Measurements from ENCODE around the gene CCDC60. TPM values are rescaled to one million over a fixed set of nuclear protein-coding genes. Genes with fewer than 3 reads are reported as not detected.

CCDC60 gene
- polyA plus RNA-seq, 3 donors, result not detected

DNA sequence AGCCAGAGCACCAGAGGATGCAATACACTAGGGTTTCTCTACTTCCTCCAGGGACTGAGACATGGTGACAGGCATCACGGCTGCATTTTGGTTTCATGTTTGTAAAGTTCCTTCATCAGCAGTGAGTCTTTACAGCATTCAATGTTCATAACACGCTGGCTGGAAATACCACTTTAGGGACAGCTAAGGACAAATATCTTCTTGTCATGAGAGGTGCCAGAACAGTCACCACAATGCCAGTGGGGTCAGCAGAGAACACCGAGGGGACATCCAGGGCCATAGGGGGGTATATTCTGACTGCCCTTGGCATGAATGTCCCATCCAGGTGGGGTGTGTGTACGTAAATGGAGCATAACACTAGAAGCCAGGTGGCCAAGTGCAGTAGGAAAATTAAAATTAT is 72.3 kb downstream of the CCDC60 start:
- H3K4me1 ChIP-seq (ENCODE audit: control insufficient read depth in 1 of 2, insufficient read depth in 2 of 2, low read length in 2 of 2), result no peaks in the 10 kb centered on the region
- peaks cover 6 to 12% (median 9%) of the 10 kb centered on the region in 3 donors for H3K27me3 Mint-ChIP-seq (ENCODE audit: low read depth in 3 of 3)
- no peaks in the 10 kb centered on the region for H3K4me1 Mint-ChIP-seq
- H4K20me1 ChIP-seq (ENCODE audit: insufficient read depth, low read length), result no peaks in the 10 kb centered on the region
- no peaks in the 10 kb centered on the region for H3K36me3 ChIP-seq (replicated peaks in 1 of 2; ENCODE audit: control insufficient read depth in 1 of 2, insufficient read depth in 2 of 2, low read length in 2 of 2)
- no peaks in the 10 kb centered on the region for H3K79me2 ChIP-seq (ENCODE audit: insufficient read depth, low read length)
- H3K9me3 Mint-ChIP-seq, result no peaks in the 10 kb centered on the region
- 80% methylated on average over 3 of the region's 4 CpGs for WGBS (ENCODE audit: insufficient coverage)
- no peak overlapping the region for H3K4me3 ChIP-seq (replicated peaks in 1 of 3; ENCODE audit: low read depth in 2 of 3, low read length in 3 of 3)
- H3K9me3 ChIP-seq (replicated peaks in 1 of 2; ENCODE audit: control insufficient read depth in 1 of 2, insufficient read depth in 1 of 2, low read length in 2 of 2), result no peaks in the 10 kb centered on the region
- no peak overlapping the region for H3K4me2 ChIP-seq (replicated peaks; ENCODE audit: extremely low read depth, low read length, poor library complexity, severe bottlenecking)
- no peak overlapping the region for H2AFZ ChIP-seq (ENCODE audit: insufficient read depth, low read depth, low read length, poor library complexity, severe bottlenecking)
- H3K27ac Mint-ChIP-seq, result no peak overlapping the region
- H3K4me3 Mint-ChIP-seq, result no peak overlapping the region
- DNase-seq, result no peak
- no peak overlapping the region for H3K27ac ChIP-seq (ENCODE audit: low read depth in 1 of 2, low read length in 2 of 2)
- no peaks in the 10 kb centered on the region for H3K27me3 ChIP-seq (ENCODE audit: control insufficient read depth in 2 of 2, insufficient read depth in 2 of 2, low read length in 2 of 2)
- TF ChIP-seq CTCF (IDR thresholded peaks at IDR 0.05), result no peak
- no peaks in the 10 kb centered on the region for H3K36me3 Mint-ChIP-seq
- no peak overlapping the region for H3K9ac ChIP-seq (ENCODE audit: insufficient read depth, low read length, poor library complexity, severe bottlenecking)
- intact Hi-C loops (cut with micrococcal nuclease), result no loop called here

GRCh38 chr12:119409043-119409442 is 74.5 kb downstream of the CCDC60 start:
- H3K4me1 Mint-ChIP-seq, result no peaks in the 10 kb centered on the region
- no peak overlapping the region for H3K4me3 Mint-ChIP-seq
- H2AFZ ChIP-seq (ENCODE audit: insufficient read depth, low read depth, low read length, poor library complexity, severe bottlenecking), result no peak overlapping the region
- no CpG with 5 or more reads among the region's 4 CpGs for WGBS (ENCODE audit: insufficient coverage)
- H3K79me2 ChIP-seq (ENCODE audit: insufficient read depth, low read length), result no peaks in the 10 kb centered on the region
- H3K36me3 ChIP-seq (replicated peaks in 1 of 2; ENCODE audit: control insufficient read depth in 1 of 2, insufficient read depth in 2 of 2, low read length in 2 of 2), result no peaks in the 10 kb centered on the region
- H3K27me3 Mint-ChIP-seq (ENCODE audit: low read depth in 3 of 3), result peaks cover 5 to 13% (median 12%) of the 10 kb centered on the region in 3 donors
- no peak overlapping the region for H3K9ac ChIP-seq (ENCODE audit: insufficient read depth, low read length, poor library complexity, severe bottlenecking)
- H3K27ac Mint-ChIP-seq, result no peak overlapping the region
- no peak overlapping the region for H3K27ac ChIP-seq (ENCODE audit: low read depth in 1 of 2, low read length in 2 of 2)
- intact Hi-C loops (cut with micrococcal nuclease), result no loop called here
- H4K20me1 ChIP-seq (ENCODE audit: insufficient read depth, low read length), result no peaks in the 10 kb centered on the region
- H3K36me3 Mint-ChIP-seq, result no peaks in the 10 kb centered on the region
- no peak overlapping the region for H3K4me2 ChIP-seq (replicated peaks; ENCODE audit: extremely low read depth, low read length, poor library complexity, severe bottlenecking)
- DNase-seq, result no peak
- H3K4me3 ChIP-seq (replicated peaks in 1 of 3; ENCODE audit: low read depth in 2 of 3, low read length in 3 of 3), result no peak overlapping the region
- no peaks in the 10 kb centered on the region for H3K27me3 ChIP-seq (ENCODE audit: control insufficient read depth in 2 of 2, insufficient read depth in 2 of 2, low read length in 2 of 2)
- H3K9me3 Mint-ChIP-seq, result no peaks in the 10 kb centered on the region
- no peaks in the 10 kb centered on the region for H3K9me3 ChIP-seq (replicated peaks in 1 of 2; ENCODE audit: control insufficient read depth in 1 of 2, insufficient read depth in 1 of 2, low read length in 2 of 2)
- no peaks in the 10 kb centered on the region for H3K4me1 ChIP-seq (ENCODE audit: control insufficient read depth in 1 of 2, insufficient read depth in 2 of 2, low read length in 2 of 2)
- TF ChIP-seq CTCF (IDR thresholded peaks at IDR 0.05), result no peak

Measured in CD14-positive monocyte (primary cell).